GM12874 (cell line): Measurements from ENCODE around the gene C1orf226.

Experiments used
- CTCF ChIP-seq: IDR thresholded peaks from 2 replicates; pipeline ENCODE4 v1.5.1; 2011; ENCODE audit warnings: low read depth, mild to moderate bottlenecking, control low read depth, low read length, moderate library complexity; ENCODE audit not compliant: insufficient read depth

Gene C1orf226, protein sequence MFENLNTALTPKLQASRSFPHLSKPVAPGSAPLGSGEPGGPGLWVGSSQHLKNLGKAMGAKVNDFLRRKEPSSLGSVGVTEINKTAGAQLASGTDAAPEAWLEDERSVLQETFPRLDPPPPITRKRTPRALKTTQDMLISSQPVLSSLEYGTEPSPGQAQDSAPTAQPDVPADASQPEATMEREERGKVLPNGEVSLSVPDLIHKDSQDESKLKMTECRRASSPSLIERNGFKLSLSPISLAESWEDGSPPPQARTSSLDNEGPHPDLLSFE

DNA sequence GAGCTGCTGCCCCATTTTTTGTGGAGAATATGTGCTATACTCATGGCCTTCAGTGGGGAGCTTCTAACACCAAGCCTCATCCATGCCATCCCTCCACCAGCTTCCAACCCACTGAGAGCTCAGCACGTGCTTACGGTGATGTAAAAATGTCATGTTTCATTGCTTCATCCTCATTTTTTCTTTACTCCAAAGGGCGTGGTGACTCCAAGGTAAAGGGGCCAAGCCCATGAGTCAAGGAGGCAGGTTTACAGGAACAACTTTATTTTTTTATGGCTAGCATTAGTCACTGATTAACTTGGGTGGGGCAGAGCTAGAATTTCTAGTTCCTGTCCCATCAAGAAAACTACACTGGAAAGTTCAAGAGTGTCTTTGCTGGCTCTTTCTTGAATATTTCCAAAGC lies at the start of gene C1orf226:
TSS of gene C1orf226 (plus strand) at position 346 of the 400 bp plus-strand sequence. CDS start 174 bp downstream, outside the sequence.
- TF ChIP-seq CTCF: no peak

GRCh38 chr1:162333991-162334390 lies 47.5 kb upstream of the C1orf226 start:
- TF ChIP-seq CTCF: no peak

GRCh38 chr1:162335126-162335525 lies 46.4 kb upstream of the C1orf226 start:
- TF ChIP-seq CTCF: no peak

DNA sequence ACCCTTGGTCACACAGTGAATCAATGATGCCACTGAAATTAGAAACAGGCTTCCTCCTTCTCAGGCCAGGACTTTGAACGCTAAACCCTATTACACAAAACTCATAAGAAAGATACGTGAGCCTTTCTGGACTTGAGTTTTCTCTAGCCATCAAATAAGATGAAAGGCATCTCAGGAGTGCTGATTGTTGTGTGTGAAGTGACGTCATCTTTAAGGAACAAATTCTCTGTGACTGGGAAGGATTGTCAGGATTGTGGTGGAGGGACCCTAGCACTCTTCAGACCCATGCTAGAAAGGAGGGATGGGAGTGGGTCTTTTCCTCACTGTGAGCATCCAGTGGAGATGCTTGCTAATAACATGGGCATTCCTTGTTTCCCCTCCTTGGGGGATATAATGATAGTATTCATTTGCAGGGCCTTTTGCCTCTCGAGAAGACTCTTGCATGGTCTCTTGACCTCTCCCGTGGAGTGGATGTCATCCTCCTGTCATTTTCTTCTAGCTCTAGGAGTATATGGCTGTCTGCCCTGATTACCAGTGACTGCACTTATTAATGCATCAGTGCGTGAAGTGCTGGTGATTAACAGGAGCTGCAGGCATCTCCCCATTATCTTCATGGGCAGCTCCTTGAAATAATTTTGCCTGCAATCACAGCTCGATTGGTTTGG lies 44.8 kb upstream of the C1orf226 start:
- TF ChIP-seq CTCF: no peak

DNA sequence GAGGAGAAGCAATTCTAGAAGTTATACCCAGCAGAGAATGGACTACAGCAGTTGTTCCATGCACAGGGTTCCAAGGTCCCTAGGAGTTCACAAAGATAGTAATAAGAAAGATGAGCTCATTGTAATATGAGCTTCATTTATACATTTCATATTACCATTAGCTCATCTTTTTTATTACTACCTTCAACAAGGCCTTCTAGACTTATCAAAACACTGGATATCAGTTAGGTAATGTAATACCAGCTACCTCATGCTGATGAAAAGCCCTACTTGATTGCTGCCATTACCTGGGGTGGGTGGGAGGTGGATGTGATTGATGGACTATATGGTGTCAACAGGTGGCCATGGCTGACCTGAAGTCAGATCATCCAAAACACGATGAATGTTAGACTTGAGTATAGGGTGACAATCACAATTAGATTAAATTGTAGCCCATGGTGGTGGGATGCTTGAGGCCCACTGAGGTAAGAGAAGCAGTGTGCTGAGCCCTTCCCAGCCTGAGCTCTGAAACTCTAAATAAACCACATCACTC lies 39.0 kb upstream of the C1orf226 start:
- no peak for TF ChIP-seq CTCF

GRCh38 chr1:162343470-162343869 lies 38.1 kb upstream of the C1orf226 start:
- TF ChIP-seq CTCF: no peak

DNA sequence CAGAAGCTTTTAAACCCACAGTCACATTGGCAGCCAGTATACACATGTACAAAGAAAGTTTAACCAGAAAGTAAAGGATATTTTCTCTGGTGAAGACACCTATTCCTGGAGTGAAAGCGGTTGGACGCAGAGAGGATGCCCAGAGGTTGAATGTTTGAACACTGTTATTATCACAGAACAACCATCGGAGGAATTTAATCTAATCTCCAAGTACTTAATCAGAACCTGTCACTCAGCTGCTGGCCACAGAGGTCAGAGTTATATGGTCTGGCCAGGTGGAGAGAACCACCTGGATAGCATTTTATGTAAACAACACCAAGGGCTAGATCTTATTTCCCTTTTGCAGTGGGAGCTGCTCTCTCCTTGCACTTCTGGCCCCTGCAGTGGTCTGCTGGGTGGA lies 34.2 kb upstream of the C1orf226 start:
- no peak for TF ChIP-seq CTCF
